ENCODE data around the gene VMAC.

DNA sequence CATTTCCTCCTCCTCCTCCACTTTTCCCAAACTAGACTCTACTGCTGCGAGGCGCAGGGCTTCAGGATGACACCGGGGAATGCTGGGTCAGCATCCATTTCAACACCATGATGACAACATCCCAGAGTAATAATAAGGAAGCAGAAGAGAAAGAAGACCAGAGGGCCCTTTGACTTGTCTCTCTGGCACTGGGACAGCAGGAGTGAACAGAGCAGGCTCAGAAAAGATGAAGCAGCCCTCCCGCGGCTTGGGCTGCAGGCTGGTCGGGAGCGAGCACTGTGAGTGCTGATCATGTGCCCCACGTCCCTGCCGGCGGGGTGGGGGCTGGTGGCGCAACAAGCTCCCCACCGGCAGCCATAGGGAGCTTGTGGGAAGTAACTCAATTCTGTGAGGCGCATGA is 42.8 kb downstream of the VMAC start:
- TF ChIP-seq, protein P1, sequence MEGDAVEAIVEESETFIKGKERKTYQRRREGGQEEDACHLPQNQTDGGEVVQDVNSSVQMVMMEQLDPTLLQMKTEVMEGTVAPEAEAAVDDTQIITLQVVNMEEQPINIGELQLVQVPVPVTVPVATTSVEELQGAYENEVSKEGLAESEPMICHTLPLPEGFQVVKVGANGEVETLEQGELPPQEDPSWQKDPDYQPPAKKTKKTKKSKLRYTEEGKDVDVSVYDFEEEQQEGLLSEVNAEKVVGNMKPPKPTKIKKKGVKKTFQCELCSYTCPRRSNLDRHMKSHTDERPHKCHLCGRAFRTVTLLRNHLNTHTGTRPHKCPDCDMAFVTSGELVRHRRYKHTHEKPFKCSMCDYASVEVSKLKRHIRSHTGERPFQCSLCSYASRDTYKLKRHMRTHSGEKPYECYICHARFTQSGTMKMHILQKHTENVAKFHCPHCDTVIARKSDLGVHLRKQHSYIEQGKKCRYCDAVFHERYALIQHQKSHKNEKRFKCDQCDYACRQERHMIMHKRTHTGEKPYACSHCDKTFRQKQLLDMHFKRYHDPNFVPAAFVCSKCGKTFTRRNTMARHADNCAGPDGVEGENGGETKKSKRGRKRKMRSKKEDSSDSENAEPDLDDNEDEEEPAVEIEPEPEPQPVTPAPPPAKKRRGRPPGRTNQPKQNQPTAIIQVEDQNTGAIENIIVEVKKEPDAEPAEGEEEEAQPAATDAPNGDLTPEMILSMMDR (IDR thresholded peaks at IDR 0.05; ENCODE audit: insufficient read depth, low read depth, low read length) = no peak
- TF ChIP-seq EZH2 (IDR thresholded peaks at IDR 0.05; ENCODE audit: insufficient read depth, low read length) = no peak
